GM12873 (cell line): ENCODE data around the gene ALDH4A1.

Experiments used
- TF ChIP-seq, protein P1 (sequence below): IDR thresholded peaks from 2 replicates; pipeline ENCODE4 v1.5.1; 2012; ENCODE audit warnings: low read depth, mild to moderate bottlenecking, moderate library complexity, low read length, control low read depth; ENCODE audit not compliant: insufficient read depth; ENCODE audit errors: missing control alignments

The ALDH4A1 gene

DNA sequence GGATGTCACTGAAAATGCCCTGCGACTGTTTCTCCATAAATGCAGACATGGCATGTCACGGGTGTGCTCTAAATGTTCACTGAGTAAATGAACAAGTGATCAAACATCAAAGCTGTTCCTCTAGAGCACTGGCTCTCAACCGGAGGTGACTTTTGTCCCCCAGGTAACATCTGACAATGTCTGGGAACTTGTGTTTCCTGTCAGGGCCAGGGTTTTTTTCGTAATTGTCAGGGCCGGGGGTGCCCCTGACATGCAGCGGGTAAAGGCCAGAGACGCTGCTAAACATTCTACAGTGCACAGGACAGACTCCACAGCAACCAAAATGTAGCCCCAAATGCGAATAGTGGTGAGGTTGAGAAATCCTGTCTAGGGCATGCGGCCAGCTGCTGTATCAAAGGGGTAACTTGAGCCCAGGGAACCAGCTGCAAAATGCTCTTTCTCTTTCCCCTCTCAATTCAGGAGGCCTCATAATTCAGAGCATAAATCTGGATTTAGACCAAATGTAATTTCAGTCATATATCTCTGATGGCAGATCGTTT, 2.0 kb downstream of the ALDH4A1 start:
- TF ChIP-seq, protein P1, sequence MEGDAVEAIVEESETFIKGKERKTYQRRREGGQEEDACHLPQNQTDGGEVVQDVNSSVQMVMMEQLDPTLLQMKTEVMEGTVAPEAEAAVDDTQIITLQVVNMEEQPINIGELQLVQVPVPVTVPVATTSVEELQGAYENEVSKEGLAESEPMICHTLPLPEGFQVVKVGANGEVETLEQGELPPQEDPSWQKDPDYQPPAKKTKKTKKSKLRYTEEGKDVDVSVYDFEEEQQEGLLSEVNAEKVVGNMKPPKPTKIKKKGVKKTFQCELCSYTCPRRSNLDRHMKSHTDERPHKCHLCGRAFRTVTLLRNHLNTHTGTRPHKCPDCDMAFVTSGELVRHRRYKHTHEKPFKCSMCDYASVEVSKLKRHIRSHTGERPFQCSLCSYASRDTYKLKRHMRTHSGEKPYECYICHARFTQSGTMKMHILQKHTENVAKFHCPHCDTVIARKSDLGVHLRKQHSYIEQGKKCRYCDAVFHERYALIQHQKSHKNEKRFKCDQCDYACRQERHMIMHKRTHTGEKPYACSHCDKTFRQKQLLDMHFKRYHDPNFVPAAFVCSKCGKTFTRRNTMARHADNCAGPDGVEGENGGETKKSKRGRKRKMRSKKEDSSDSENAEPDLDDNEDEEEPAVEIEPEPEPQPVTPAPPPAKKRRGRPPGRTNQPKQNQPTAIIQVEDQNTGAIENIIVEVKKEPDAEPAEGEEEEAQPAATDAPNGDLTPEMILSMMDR: no peak

DNA sequence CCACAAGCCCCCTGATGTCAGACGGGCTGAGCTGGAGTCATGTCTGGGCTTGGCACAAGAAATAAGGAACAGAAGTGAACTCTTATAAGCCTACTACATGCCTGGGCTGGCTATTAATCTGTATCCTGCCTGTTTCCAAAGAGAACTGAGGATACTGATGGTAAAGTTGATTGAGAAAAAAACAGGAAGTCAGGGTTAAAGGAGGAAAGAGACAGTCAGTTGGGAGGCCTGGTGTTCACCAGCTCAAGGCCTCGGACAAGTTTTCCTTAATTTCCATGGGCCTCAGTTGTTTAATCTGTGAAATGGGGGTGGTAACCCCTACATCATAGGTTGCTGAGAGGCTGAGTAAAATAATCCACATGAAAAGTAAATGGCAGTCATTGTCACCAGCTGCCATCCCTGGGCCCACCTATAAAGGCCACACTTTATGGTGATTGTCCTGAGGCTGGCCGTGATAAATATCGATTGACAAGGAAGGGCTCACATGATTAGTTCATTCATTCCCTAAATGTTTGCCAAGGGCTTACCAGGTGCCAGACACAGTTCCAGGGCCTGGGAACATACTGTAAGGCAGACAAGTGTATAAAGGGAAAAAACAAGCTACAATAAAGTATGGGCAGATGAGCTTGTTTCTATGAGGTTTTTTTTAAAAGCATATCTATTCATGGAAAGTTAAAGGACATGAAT, 2.8 kb downstream of the ALDH4A1 start:
- TF ChIP-seq, protein P1: no peak

DNA sequence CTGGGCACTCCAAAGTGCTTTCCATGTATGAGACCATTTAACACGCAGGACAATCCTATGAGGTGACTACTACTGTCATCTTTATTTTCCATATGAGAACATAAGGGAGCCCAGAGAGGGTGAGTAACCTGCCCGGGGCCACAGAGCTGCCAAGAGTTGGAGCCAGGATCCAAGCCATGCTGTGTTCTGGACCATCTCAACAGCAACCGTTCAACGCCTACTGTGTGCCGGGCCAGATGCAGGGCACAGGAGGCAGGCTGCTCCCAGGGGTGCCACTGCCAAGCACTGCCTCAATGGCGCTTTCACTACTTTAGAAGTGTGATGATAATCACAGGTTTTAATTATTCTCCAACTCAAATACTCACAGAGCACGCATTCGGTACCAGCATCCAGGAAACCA, 3.8 kb downstream of the ALDH4A1 start:
- TF ChIP-seq, protein P1: no peak

DNA sequence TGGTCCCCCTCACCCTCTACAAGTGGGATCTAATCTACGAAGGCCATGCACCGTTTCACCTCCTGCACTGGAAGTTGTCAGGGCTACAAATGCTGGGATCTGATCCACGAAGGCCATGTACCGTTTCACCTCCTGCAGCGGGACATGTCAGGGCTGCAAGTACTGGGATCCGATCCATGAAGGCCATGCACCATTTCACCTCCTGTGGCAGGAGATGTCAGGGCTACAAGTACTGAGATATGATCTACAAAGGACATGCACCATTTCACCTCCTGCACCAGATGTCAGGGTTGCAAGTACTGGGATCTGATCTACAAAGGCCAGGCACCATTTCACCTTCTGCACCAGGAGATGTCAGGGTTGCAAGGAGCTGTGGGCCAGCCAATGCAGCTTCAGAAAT, 7.0 kb downstream of the ALDH4A1 start:
- TF ChIP-seq, protein P1: no peak

DNA sequence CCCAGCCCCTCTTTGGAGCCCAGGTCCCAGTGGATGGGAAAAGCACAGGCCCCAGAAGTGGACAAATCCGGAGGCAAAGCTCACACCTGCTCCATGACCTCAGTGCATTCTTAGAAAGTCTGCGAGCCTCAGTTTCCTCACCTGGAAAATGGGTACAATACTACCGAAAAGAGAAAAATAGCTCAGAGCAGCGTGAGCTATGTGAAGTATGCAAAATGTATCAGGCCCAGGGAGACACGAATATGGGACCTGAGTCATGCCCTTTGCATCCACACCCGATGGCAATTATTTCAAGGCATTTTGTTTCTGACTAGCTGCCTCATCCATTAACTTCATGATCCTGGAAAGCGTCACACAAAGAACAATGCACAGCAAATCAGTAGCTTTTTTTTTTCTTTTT, 9.2 kb downstream of the ALDH4A1 start:
- TF ChIP-seq, protein P1: no peak

DNA sequence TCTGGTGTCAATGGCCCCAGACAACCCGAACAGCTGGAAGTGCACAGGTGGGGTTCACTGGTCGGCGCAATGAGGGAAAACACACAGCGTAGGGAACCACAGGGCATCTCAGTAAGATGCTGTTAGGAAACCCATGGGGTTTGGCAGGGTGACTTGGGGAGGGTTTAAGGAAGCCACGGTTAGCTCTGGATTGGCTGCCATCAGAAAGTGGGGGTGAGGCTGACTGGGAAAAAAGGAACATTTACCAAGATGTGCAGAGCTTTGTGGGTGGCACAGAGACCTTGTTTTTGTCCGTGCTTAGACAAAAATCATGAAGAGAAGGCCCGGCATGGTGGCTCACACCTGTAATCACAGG, 11.0 kb downstream of the ALDH4A1 start:
- TF ChIP-seq, protein P1: no peak

DNA sequence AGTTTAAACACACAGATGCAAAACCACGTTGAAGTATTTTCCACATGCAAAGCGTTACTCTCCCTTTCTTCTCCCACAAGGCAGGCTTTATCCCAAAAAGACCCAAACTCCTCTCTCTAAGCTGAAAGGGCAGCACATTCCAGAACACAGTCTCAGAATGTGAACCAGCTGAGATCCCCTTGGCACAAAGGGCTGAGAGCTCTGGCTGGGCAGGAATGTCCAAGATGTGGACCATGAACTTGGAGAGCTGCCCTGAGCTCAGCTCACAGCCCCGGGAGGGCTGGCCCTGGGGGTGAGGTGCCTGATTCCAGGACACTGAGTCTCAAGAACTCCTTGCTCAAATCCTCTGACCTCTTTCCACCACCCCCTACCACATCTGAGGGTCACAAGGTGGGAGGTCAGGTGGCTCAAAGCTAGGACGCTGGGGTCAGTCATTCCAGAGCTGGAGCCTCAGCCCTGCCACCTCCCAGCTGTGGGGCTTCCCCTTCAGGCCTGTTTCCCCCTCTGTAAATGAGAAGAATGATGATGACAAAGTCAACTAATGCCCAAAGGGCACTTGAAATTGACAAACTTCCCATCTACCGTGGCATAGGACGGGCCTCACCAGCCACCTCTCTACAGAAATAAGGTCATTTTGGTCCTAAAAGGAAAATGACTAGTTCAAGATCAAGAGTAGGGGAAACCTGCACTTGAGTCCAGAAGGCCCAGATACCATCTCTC, 11.5 kb downstream of the ALDH4A1 start:
- TF ChIP-seq, protein P1: no peak
